C1 segment of cervical spinal cord (tissue), 14 donors: ENCODE measurements around the gene CAPN1.
"Not testable (repeated sequence)": the region's sequence is repeated elsewhere in the genome, so short reads cannot be mapped to it uniquely, and the experiment has no call there.

Experiments
- DNase-seq, 14 donors: peaks; one replicate each; lab custom pipeline; 2025; lab: John Stamatoyannopoulos, UW

CAPN1 gene

GRCh38 chr11:65217441-65218423 is 36.0 kb downstream of the CAPN1 start:
- DNase-seq: no peak

GRCh38 chr11:65218446-65218845 is 36.7 kb downstream of the CAPN1 start:
- DNase-seq: no peak

- DNase-seq: no peak
These were observed 38.1 kb downstream of the CAPN1 start for GRCh38 chr11:65219930-65220213.

GRCh38 chr11:65221026-65221425 is 39.3 kb downstream of the CAPN1 start:
- no peak for DNase-seq

GRCh38 chr11:65223011-65223410 is 41.3 kb downstream of the CAPN1 start:
- no peak for DNase-seq

- peak in 1 of 14 donors; percentile 15 for DNase-seq
These were observed 43.2 kb downstream of the CAPN1 start for GRCh38 chr11:65224930-65225278.

GRCh38 chr11:65225279-65226102 is 43.8 kb downstream of the CAPN1 start:
- peak in 6 of 14 donors; percentile 6 to 43 (median 20) for DNase-seq

- no peak for DNase-seq
These were observed 44.3 kb downstream of the CAPN1 start for GRCh38 chr11:65226103-65226442.

- DNase-seq: no peak
These were observed 46.2 kb downstream of the CAPN1 start for GRCh38 chr11:65227879-65228278.

GRCh38 chr11:65236194-65237059 is 54.7 kb downstream of the CAPN1 start:
- DNase-seq: no peak

- not testable (repeated sequence) for DNase-seq
These were observed 56.6 kb downstream of the CAPN1 start for GRCh38 chr11:65238302-65238701.

- DNase-seq: no peak
These were observed 59.4 kb downstream of the CAPN1 start for GRCh38 chr11:65241134-65241533.

- no peak for DNase-seq
These were observed 60.0 kb downstream of the CAPN1 start for GRCh38 chr11:65241692-65242091.

- no peak for DNase-seq
These were observed 60.7 kb downstream of the CAPN1 start for GRCh38 chr11:65242389-65242788.

GRCh38 chr11:65243797-65244196 is 62.1 kb downstream of the CAPN1 start:
- no peak for DNase-seq

- DNase-seq: not testable (repeated sequence)
These were observed 63.3 kb downstream of the CAPN1 start for GRCh38 chr11:65245046-65245445.

GRCh38 chr11:65246506-65246905 is 64.8 kb downstream of the CAPN1 start:
- no peak for DNase-seq

- peak in 2 of 14 donors; percentile 4 to 8 for DNase-seq
These were observed 66.5 kb downstream of the CAPN1 start for GRCh38 chr11:65248184-65248710.

- no peak for DNase-seq
These were observed 69.7 kb downstream of the CAPN1 start for GRCh38 chr11:65251476-65251875.

GRCh38 chr11:65254724-65255123 is 73.0 kb downstream of the CAPN1 start:
- DNase-seq: no peak

- DNase-seq: no peak
These were observed 77.3 kb downstream of the CAPN1 start for GRCh38 chr11:65258988-65259387.

- DNase-seq: no peak
These were observed 78.6 kb downstream of the CAPN1 start for GRCh38 chr11:65260302-65260701.
